Ramos (cell line): ENCODE measurements around the gene RPP30.

Experiments
- in situ Hi-C: fragments of 300-500 bp; cut with MboI; formaldehyde crosslinking; loops from one replicate; pipeline ENCODE4 v1.14.3; 2022; ENCODE audit warnings: low sequenced_read_pairs; ENCODE audit not compliant: unreplicated experiment

The RPP30 gene

GRCh38 chr10:90914992-90915765 is 43.4 kb downstream of the RPP30 start:
- in situ Hi-C loops = loop anchor here (25.0 kb wide), 2 partner anchors 347 to 997 kb away; partner anchors contain the start of genes BTAF1 and FGFBP3

- in situ Hi-C loops = loop anchor here (25.0 kb wide), 2 partner anchors 347 to 997 kb away; partner anchors contain the start of genes BTAF1 and FGFBP3
Observed at GRCh38 chr10:90915766-90916075, 43.9 kb downstream of the RPP30 start.

- in situ Hi-C loops = loop anchor here (25.0 kb wide), 2 partner anchors 346 to 996 kb away; partner anchors contain the start of genes BTAF1 and FGFBP3
Observed at GRCh38 chr10:90916392-90917237, 44.8 kb downstream of the RPP30 start.

- in situ Hi-C loops = loop anchor here (25.0 kb wide), 2 partner anchors 345 to 995 kb away; partner anchors contain the start of genes BTAF1 and FGFBP3
Observed at GRCh38 chr10:90917238-90917967, 45.6 kb downstream of the RPP30 start.

- in situ Hi-C loops = loop anchor here (25.0 kb wide), 2 partner anchors 344 to 994 kb away; partner anchors contain the start of genes BTAF1 and FGFBP3
Observed at GRCh38 chr10:90917968-90918318, 46.2 kb downstream of the RPP30 start.

GRCh38 chr10:90919683-90920574 is 48.2 kb downstream of the RPP30 start:
- in situ Hi-C loops = loop anchor here (25.0 kb wide), 2 partner anchors 342 to 992 kb away; partner anchors contain the start of genes BTAF1 and FGFBP3

GRCh38 chr10:90920986-90921666 is 49.4 kb downstream of the RPP30 start, which contains the start of gene ANKRD1:
ANKRD1 (minus strand) TSS chr10:90921087; CDS start chr10:90921027, 60 bp downstream.
- in situ Hi-C loops = loop anchor here (25.0 kb wide), 2 partner anchors 341 to 991 kb away; partner anchors contain the start of genes BTAF1 and FGFBP3

- in situ Hi-C loops = loop anchor here (25.0 kb wide), 2 partner anchors 340 to 990 kb away; partner anchors contain the start of genes BTAF1 and FGFBP3
Observed at GRCh38 chr10:90921906-90922305, 50.1 kb downstream of the RPP30 start.

- in situ Hi-C loops = loop anchor here (25.0 kb wide), 2 partner anchors 339 to 989 kb away; partner anchors contain the start of genes BTAF1 and FGFBP3
Observed at GRCh38 chr10:90923111-90923731, 51.4 kb downstream of the RPP30 start.

GRCh38 chr10:90924552-90924951 is 52.8 kb downstream of the RPP30 start:
- in situ Hi-C loops = loop anchor here (25.0 kb wide), 2 partner anchors 338 to 988 kb away; partner anchors contain the start of genes BTAF1 and FGFBP3

GRCh38 chr10:90925079-90926029 is 53.6 kb downstream of the RPP30 start:
- in situ Hi-C loops = no loop called here

- in situ Hi-C loops = no loop called here
Observed at GRCh38 chr10:90927293-90927692, 55.5 kb downstream of the RPP30 start.

GRCh38 chr10:90929179-90929578 is 57.4 kb downstream of the RPP30 start:
- in situ Hi-C loops = no loop called here

- in situ Hi-C loops = no loop called here
Observed at GRCh38 chr10:90930070-90930837, 58.5 kb downstream of the RPP30 start.

- in situ Hi-C loops = no loop called here
Observed at GRCh38 chr10:90930971-90931871, 59.4 kb downstream of the RPP30 start.
